GM19240 (cell line): Measurements from ENCODE around the gene MUC4.
"Not testable (repeated sequence)": the region's sequence is repeated elsewhere in the genome, so short reads cannot be mapped to it uniquely, and the experiment has no call there.

Source experiments
- DNase-seq: peaks from one replicate; pipeline ENCODE4 v3.0.0; 2011; ENCODE audit warnings: low spot score; ENCODE audit not compliant: insufficient read length

MUC4 gene

GRCh38 chr3:195761123-195761566 lies 50.6 kb downstream of the MUC4 start:
- DNase-seq = no peak

DNA sequence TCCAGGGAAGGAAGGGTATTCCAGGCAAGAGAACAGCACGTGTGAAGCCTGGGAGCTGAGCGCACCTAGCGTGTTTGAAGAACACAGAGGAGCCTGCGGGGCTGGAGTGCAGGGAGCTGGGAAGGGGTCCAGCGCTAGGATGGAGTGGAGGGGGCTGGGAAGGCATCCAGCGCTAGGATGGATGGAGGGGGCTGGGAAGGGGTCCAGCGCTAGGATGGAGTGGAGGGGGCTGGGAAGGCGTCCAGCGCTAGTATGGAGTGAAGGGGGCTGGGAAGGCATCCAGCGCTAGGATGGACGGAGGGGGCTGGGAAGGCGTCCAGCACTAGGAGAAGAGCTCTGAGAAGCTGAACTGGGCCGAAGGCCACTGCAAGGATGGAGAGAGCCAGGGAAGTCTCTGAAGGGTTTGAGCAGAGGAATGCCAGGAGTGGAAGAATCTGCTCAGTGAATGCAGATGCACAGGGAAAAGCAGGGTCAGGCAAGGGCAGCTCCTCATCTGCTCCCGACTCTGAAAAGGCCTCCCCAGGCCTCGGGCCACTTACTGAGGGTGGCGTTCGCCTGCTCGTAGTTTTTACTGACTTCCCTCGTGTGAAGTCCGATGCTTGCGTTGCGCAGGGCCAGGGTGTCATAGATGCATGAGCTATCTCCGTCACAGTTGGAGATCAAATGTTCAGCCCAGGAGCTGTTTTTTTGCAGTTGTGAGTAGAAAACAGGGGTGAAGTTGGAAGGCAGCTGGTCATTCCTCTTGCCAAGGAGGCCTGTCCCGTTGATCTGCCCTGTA lies 51.2 kb downstream of the MUC4 start:
- no peak for DNase-seq

- DNase-seq = no peak
These were observed 52.9 kb downstream of the MUC4 start for GRCh38 chr3:195758721-195759353.

- no peak for DNase-seq
These were observed 53.9 kb downstream of the MUC4 start for GRCh38 chr3:195757827-195758226.

DNA sequence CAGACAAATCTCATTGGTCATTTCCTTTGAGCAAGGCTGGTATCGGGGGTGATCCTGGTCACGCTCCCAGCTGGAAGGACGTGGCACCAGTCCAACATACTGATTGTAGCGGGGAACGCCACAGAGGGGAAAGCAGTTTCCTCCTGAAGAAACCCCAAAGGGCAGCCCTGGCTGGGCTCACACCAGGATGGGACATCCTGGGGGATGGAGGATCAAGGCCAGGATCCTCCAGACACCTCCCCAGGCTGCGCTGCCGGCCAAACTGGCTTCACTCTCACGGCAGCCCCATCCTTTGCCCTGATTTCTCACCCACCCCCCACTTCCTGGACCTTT lies 54.3 kb downstream of the MUC4 start:
- DNase-seq = no peak

- DNase-seq = no peak
These were observed 55.7 kb downstream of the MUC4 start for GRCh38 chr3:195755791-195756676.

DNA sequence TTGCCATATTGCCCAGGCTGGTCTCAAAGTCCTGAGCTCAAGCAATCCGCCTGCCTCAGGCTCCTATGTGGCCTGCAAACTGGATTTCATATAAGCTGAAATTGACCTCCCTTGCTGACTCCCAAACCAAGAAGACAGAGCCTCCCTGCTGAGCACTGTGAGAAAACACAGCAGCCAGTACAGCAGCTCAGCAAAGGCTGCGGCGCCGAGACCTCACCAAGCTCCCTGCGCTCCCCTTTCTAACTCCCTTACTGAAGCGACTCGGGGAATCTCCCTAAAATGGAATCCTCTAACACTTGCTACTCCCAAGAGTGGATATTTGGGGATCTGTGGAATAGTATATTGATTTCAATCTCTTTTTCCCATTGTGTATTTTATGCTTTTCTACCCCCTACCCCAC lies 56.3 kb downstream of the MUC4 start:
- DNase-seq = no peak

DNA sequence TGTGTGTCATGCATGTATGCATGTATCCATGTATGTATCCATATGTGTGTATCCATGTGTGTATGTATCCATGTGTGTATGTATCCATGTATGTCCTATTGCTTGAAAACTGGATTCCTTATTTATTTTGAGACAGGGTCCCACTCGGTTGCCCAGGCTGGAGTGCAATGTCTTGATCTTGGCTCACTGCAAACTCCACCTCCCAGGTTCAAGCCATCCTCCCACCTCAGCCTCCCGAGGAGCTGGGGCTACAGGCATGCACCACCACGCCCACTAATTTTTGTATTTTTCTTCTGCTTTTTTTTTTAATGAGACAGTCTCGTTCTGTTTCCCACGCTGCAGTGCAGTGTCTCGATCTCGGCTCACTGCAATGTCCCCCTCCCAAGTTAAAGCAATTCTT lies 56.8 kb downstream of the MUC4 start:
- no peak for DNase-seq

- no peak for DNase-seq
These were observed 57.6 kb downstream of the MUC4 start for GRCh38 chr3:195754141-195754540.

GRCh38 chr3:195753581-195753980 lies 58.1 kb downstream of the MUC4 start:
- no peak for DNase-seq

- DNase-seq = no peak
These were observed 59.0 kb downstream of the MUC4 start for GRCh38 chr3:195752546-195753331.

- no peak for DNase-seq
These were observed 59.7 kb downstream of the MUC4 start for GRCh38 chr3:195752066-195752465.

- DNase-seq = no peak
These were observed 60.2 kb downstream of the MUC4 start for GRCh38 chr3:195751560-195751959.

DNA sequence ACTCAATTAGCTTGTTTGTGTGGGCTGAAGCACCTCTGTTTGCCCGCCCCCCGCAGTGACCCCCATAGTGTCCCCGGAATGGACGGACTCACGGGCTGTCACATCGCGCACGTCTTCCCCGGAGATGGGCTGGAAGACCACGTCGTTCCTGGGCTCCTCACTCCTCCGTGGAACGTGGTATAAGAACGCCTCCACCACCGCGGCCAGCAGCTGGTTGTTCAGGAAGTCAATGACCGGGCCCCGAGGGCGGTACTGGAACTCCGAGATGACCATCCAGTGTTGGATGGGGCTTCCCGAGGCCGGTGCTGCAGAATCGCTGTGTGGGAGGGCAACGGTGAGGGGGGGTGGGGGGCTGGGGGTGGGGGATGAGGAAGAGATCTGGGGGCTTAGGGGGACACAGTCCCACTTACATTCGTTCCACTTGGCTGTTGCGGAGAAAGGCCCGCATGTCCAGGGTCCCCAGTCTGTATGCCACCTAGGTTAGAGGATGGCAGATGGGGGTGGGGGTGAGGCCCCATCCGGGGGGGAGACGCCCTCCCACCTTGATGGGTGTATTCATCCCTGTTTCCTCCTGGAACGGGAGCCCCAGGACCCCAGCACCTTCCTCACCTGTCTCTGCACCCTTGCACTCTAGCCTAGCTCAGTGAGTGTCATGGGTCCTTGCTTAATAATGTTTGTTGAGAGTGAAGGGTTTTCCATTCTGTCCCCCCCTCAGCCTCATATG lies 60.8 kb downstream of the MUC4 start:
- DNase-seq = no peak

GRCh38 chr3:195749101-195749500 lies 62.6 kb downstream of the MUC4 start:
- DNase-seq = not testable (repeated sequence)

- no peak for DNase-seq
These were observed 63.1 kb downstream of the MUC4 start for GRCh38 chr3:195748661-195749060.

DNA sequence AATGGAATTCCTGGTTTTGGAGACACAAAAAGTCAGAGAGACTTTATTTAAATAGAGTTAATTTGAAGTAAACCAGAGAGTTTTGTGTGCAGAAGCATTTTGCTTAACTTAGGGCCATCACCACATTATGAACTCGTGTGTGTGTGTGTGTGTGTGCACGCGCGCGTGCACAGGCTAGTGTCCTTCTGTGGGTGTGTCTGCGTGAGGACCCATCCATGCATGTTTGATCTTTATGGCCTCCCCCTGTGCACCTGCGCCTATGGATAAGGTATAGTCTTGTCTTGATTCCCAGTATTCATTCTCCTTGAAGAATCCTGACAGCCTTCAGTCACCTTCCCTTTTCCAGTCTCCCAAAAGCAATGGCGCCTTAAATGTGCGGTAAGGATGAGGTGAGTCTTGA lies 65.0 kb downstream of the MUC4 start:
- DNase-seq = no peak

DNA sequence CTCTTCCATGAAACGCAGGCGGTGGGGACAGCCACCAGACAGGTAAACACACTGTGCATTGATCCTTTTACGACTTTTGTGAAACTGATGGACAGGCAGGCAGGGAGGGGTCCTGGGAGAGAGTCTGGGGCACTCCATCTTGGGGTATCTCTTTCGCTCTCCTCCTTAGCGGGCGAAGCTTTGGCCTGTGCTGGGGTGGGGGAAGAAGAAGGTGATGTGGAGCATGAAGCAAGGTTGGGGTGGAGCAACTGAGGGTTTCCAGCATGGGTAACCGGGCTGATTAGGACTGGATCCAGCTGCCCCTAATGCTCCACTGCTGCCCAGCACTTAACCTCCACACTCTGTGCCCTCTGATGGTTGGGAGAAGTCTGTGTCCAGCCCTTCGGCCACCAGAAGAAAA lies 65.4 kb downstream of the MUC4 start:
- no peak for DNase-seq

DNA sequence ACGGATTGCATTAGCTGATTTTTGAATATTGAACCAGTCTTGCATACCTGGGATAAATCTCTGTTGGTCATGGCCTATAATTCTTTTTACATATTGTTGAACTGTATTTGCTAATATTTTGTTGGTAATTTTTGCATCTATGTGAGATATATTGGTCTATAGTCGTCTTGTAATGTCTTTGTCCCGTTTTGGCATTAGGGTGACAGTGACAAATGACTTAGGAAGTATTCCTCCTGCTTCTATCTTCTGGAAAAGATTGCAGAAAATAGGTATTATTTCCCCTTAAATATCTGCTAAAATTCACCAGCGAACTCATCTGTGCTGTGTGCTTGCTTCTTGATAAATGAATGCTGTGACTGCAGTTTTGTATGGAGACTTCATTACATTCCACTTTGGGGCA lies 67.3 kb downstream of the MUC4 start:
- DNase-seq = no peak

DNA sequence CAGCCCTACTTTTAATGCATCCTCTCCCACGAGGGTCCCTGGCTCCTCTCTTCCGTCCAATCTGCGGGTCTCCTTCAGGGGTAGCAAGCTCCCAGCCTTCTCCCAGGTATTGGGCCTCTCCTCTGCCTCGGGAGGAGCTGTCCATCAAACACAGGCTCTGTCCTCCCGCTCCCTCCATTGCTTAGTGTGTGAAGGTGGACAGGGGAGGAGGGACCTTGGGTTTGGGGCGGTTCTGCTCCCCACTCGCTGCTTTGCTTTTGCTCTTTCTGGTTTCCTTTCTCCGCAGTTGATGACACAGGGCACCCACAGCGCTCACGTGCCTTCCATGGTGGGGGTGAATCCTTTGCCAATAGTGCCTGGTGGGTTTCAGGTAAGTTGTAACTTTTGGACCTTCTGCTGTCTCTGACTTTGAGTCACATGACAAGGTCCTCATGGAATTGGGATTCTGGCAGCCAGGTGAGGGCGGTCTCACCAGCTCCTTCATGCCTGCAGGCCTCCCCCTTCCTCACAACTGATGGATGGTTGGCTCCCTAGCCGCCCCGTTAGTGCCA lies 72.1 kb downstream of the MUC4 start:
- no peak for DNase-seq
